Naive thymus-derived CD8-positive, alpha-beta T cell (primary cell): ENCODE results near the gene CHSY1. TPM values are rescaled to one million over a fixed set of nuclear protein-coding genes. Genes with fewer than 3 reads are reported as not detected.
A peak's percentile ranks its signal among the peaks of the same experiment; 100 is the strongest.

Experiments
- ATAC-seq, 2 donors: fragments of 150-1000 bp; cut with Tn5 transposase in 1 of 2; sonication (Bioruptor Pico), chemical (Tn5 transposase) in 1 of 2; 1 replicate in 1 of 2; 2 replicates in 1 of 2; pipeline ENCODE4 v1.10.0; 2021; ENCODE audit warnings: mild to moderate bottlenecking in 2 of 2, moderate library complexity in 2 of 2
- POLR2A ChIA-PET: fragments of 350-600 bp; sonication (Branson Sonifier 250); formaldehyde crosslinking; loops from one replicate; lab custom pipeline; 2021; ENCODE audit warnings: antibody characterized with exemption; lab: Charles Lee
- DNase-seq, 10 donors: peaks; one replicate each; pipeline versions ENCODE4 v3.0.0 to v3.0.0-alpha.2; 2020 to 2022
- H3K27ac Mint-ChIP-seq, 10 donors: one replicate each; pipeline ENCODE4 v1.8.0; 2020 to 2022; ENCODE audit warnings: mild to moderate bottlenecking in 10 of 10, mixed read lengths in 10 of 10, moderate library complexity in 4 of 10, inconsistent platforms in 1 of 10
- H3K27me3 Mint-ChIP-seq, 5 donors: one replicate each; pipeline ENCODE4 v1.8.0; 2021 to 2022; ENCODE audit warnings: mixed read lengths in 5 of 5
- H3K36me3 Mint-ChIP-seq, 3 donors: one replicate each; pipeline ENCODE4 v1.8.0; 2020 to 2022; ENCODE audit warnings: mixed read lengths in 3 of 3, mild to moderate bottlenecking in 2 of 3, inconsistent platforms in 1 of 3
- H3K4me1 Mint-ChIP-seq, 4 donors: one replicate each; pipeline ENCODE4 v1.8.0; 2021 to 2022; ENCODE audit warnings: mixed read lengths in 4 of 4
- H3K4me3 Mint-ChIP-seq, 10 donors: one replicate each; pipeline ENCODE4 v1.8.0; 2020 to 2022; ENCODE audit warnings: mild to moderate bottlenecking in 10 of 10, mixed read lengths in 10 of 10, moderate library complexity in 6 of 10, inconsistent platforms in 1 of 10
- H3K9me3 Mint-ChIP-seq, 9 donors: one replicate each; pipeline ENCODE4 v1.8.0; 2020 to 2022; ENCODE audit warnings: mixed read lengths in 9 of 9, mild to moderate bottlenecking in 3 of 9, inconsistent platforms in 1 of 9, moderate library complexity in 1 of 9
- polyA plus RNA-seq, 3 donors: library from polyadenylated mRNA; unstranded; fragments of 300-500 nt; fragmentation: Illumina TruSeq; gene quantifications; one replicate each; pipeline ENCODE4 v1.2.3, GENCODE V29; 2021
- total RNA-seq, 8 experiments: library from RNA in 2 of 8; stranded (reverse) in 2 of 8; gene quantifications; one replicate each; pipeline ENCODE4 v1.2.3 and lab custom pipeline; 2021 to 2026

The CHSY1 gene
- total and polyA plus RNA-seq, 5 experiments from 2014 or later = 0.96 to 12.9 (median 1.7) TPM

DNA sequence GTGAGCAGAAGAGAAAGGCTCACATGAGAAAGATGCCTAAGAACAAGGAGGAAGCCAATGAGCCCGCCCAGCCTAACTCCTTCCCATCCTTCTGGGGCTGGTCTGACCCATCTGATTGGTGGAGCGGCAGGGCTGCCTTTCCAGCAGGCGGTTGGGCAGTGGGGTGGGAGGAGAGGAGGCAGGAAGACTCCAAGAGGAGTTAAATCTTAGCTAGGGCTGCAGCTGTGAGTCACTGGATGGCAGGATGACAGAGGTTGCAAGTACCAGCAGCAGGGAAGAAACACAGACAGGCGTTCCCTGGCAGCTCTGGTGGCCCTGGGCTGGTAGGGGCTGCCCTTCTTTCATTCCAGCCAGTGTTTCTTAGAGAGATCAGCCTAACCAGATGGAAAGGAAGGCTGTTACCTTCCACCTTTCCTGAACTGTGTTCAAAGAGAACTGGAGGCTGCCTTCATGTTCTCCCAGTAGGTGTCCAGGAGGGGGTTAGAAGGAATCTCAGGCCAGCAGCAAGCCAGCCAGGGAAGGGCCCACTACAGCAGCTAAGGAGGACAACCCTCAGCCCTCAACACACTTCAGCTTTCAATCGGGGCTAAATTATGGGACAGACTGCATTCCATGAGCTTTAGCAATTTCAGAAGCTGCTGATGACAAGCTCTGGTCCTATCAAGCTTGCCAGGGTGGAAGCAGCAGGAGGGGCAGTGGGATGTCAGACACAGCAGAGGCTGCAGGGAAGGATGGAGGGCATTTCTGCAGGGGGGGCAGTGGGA is 50.3 kb downstream of the CHSY1 start:
- H3K4me1 Mint-ChIP-seq = peaks cover 46 to 84% (median 82%) of the 10 kb centered on the region in 4 donors
- ATAC-seq (no peak), DNase-seq (no peak)
- no peaks in the 10 kb centered on the region for H3K9me3 Mint-ChIP-seq
- H3K4me3 Mint-ChIP-seq = peak overlapping the region in 5 of 10 donors; percentile 18 to 52 (median 24)
- peak overlapping the region in 5 of 10 donors; percentile 22 to 67 (median 40) for H3K27ac Mint-ChIP-seq
- POLR2A ChIA-PET = no interaction called here
- H3K36me3 Mint-ChIP-seq = peaks cover 3% of the 10 kb centered on the region in 3 donors
- H3K27me3 Mint-ChIP-seq = no peaks in the 10 kb centered on the region

DNA sequence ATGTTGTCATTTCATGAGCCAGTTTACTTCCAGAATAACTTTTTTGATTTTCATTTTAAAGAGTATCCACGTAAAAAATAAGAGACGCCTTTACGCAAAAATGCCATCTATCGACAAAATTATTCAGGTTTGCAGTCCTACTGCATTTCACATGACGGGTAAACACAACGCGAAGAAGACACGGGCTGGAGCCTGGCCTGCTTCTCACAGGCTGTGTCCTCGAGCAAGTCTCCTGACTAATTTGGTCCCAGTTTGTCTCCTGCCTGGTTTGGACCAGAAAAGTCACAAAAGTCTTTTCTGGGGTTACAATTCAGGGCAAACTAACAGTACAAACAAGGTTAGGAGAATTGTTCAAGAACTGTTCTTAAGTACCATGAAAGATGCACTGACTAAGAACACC is 51.7 kb downstream of the CHSY1 start:
- no peak for DNase-seq
- H3K27me3 Mint-ChIP-seq = no peaks in the 10 kb centered on the region
- POLR2A ChIA-PET = no interaction called here
- peaks cover 39 to 82% (median 79%) of the 10 kb centered on the region in 4 donors for H3K4me1 Mint-ChIP-seq
- H3K27ac Mint-ChIP-seq = peak overlapping the region in 6 of 10 donors; percentile 6 to 86 (median 34)
- peak overlapping the region in 9 of 10 donors; percentile 21 to 64 (median 47) for H3K4me3 Mint-ChIP-seq
- no peaks in the 10 kb centered on the region for H3K36me3 Mint-ChIP-seq
- ATAC-seq = no peak
- H3K9me3 Mint-ChIP-seq = no peaks in the 10 kb centered on the region

DNA sequence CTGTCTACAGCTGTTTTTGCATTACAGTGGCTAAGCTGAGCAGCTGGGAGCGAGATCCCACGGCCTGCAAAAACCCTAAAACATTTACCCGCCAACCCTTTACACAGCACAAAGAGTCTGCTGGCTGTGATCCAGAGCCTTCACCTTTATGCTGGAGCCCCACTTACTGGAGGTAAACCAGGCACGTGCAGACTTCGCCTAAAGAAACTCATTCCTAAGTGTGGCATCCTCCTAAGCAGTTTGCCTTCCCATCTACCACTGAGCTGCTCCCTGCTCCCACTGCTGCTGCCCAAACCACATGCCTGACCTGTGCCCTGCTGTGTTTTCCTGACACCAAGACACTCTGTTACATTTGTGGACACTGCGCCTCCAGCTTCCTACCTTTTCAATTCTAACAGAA is 53.0 kb downstream of the CHSY1 start:
- DNase-seq (no peak), ATAC-seq (no peak)
- Mint-ChIP-seq H3K27me3 (no peaks in the 10 kb centered on the region), H3K9me3 (no peaks in the 10 kb centered on the region), H3K4me1 (peaks cover 43 to 85% (median 83%) of the 10 kb centered on the region in 4 donors), H3K27ac (peak overlapping the region in 4 of 10 donors; percentile 21 to 55 (median 44)), H3K4me3 (peak overlapping the region in 2 of 10 donors; percentile 7 to 63), H3K36me3 (no peaks in the 10 kb centered on the region)
- POLR2A ChIA-PET = no interaction called here

DNA sequence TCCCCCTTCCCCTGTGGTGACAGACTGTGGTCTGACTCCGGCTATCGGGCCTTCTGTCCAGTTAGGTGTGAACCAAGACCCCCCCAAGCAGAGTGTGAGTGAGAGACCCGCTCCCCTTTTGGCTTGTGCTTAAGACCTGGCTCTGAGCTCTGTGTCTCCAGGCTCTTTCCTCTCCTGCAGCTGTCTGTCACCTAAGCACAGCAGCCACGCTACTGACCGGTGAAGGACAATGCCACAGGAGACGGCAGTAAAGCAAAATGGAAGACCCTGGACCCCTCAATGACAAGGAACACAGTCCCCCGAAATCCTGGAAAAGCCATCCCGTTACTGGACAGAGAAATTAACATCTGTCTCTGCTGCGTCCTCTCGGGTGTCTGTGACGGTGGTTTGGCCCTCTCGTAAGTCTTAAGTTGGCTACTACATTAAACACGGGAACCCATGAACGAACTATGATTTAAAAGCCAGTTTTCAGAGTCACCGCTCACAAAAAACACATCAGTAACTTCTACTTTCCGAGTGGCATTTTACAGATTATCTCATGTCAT is 53.7 kb downstream of the CHSY1 start:
- POLR2A ChIA-PET = no interaction called here
- no peaks in the 10 kb centered on the region for H3K27me3 Mint-ChIP-seq
- DNase-seq (no peak), ATAC-seq (no peak)
- no peaks in the 10 kb centered on the region for H3K36me3 Mint-ChIP-seq
- no peak overlapping the region for H3K4me3 Mint-ChIP-seq
- peak overlapping the region in 3 of 10 donors; percentile 22 to 59 (median 36) for H3K27ac Mint-ChIP-seq
- H3K4me1 Mint-ChIP-seq = peaks cover 42 to 85% (median 83%) of the 10 kb centered on the region in 4 donors
- H3K9me3 Mint-ChIP-seq = no peaks in the 10 kb centered on the region

DNA sequence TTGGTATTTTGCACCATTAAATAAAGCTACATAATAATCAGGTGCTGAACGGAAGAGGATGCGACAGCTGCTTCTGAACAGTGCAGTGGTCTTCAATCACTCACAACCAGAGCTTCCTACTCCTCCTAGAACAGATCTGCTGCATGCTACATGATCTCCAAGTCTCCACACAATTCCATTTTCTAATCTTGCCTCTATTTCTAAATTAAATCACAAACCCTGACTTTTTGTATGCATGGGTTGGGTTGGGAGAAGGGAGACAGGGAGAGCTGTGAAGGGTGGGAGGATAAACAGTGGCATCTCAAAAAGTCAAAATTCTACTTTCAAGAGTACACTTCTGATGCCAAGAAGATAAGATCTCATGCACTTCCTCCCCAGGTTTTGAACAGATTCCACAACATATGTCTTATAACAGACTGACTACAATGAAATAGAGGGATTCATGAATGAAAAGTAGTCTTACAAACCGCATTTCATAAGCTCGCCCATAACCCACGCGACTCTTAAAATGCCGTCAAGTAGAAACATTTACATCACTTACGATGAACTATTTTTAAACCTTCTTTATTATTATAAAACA is 57.2 kb downstream of the CHSY1 start:
- ATAC-seq = peak; percentile 68 to 80
- peak overlapping the region; percentile 21 to 79 (median 64) for H3K4me3 Mint-ChIP-seq
- H3K27ac Mint-ChIP-seq = peak overlapping the region in 9 of 10 donors; percentile 1 to 77 (median 35)
- POLR2A ChIA-PET = interaction anchor here (0.9 kb wide), 1 partner anchor 66 kb away, joined by 3 read pairs; no protein-coding TSS in a partner anchor
- peaks cover 29 to 80% (median 76%) of the 10 kb centered on the region in 4 donors for H3K4me1 Mint-ChIP-seq
- DNase-seq = peak in 3 of 10 donors; percentile 20 to 21 (median 20)
- H3K27me3 Mint-ChIP-seq = no peaks in the 10 kb centered on the region
- no peaks in the 10 kb centered on the region for H3K36me3 Mint-ChIP-seq
- no peaks in the 10 kb centered on the region for H3K9me3 Mint-ChIP-seq

DNA sequence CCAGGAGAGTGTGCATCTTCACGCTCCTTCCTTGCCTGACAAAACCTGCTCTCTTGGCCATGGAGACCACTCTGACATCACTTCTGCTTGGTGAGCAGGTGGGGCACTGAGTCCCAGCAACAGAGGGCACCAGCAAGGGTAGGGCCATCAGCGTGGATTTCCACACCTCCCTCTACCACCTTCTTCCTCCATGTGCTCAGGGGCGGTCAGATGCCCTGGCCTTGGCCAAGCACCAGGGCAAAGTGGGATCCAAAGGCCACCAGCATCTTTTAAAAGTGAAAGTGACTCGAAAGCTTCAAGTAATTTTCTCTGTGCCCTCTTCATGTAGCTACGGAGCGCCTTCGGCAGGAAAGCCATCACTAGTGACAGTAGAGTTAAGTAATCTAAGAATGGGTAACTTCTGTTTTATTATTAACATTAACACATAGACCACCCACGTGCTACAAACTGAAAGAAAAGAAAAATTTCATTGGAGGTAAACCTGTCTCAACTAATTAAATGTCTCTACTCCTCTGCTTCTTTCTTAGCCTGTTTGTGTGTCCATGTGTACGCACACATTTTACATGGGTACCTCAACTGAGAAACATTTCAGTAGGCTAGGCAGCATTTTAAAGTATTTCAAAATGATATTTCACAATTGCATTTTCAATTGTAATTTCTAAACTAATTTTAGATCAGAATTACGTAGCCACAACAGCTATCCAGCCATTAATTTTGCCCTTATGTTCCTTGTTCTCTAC is 57.9 kb downstream of the CHSY1 start:
- Mint-ChIP-seq H3K4me3 (peak overlapping the region in 9 of 10 donors; percentile 35 to 79 (median 69)), H3K27ac (peak overlapping the region in 7 of 10 donors; percentile 1 to 79 (median 43))

DNA sequence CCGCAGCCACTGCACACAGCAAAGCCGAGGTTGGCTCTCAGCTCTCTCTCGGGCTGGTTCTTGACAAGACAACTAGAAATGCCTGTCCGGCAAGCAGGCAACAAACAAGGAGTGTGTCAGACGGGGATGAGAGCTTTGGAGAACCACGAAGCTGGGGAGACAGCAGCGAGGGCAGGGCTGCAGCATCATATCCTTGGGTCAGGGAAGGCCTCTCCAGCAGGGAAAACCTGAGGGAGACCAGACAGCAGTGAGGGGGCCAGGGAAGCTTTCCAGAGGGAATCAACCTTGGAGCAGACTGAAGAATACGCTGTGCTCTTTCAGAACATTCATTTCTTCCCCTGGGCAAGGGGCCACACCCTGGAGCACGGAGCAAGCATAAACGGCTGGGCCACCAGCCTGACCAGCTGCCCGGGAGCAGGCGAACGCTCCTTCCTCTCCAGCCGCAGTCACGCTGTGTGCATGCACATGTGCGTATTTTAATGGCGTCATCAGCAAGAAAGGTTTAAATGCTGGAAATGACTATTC is 58.7 kb downstream of the CHSY1 start:
- peak overlapping the region in 2 of 10 donors; percentile 36 to 65 for H3K27ac Mint-ChIP-seq
- ATAC-seq = no peak
- DNase-seq = no peak
- H3K36me3 Mint-ChIP-seq = no peaks in the 10 kb centered on the region
- peak overlapping the region in 4 of 10 donors; percentile 5 to 18 (median 8) for H3K4me3 Mint-ChIP-seq
- no peaks in the 10 kb centered on the region for H3K9me3 Mint-ChIP-seq
- H3K27me3 Mint-ChIP-seq = no peaks in the 10 kb centered on the region
- H3K4me1 Mint-ChIP-seq = peaks cover 32 to 76% (median 71%) of the 10 kb centered on the region in 4 donors
- POLR2A ChIA-PET = no interaction called here

More for the DNA sequence above, 57.9 kb downstream of the CHSY1 start:
- ATAC-seq (no peak), DNase-seq (no peak)
- POLR2A ChIA-PET = interaction anchor here (0.9 kb wide), 1 partner anchor 66 kb away, joined by 3 read pairs; no protein-coding TSS in a partner anchor
- H3K27me3 Mint-ChIP-seq = no peaks in the 10 kb centered on the region
- H3K4me1 Mint-ChIP-seq = peaks cover 31 to 78% (median 74%) of the 10 kb centered on the region in 4 donors
- no peaks in the 10 kb centered on the region for H3K36me3 Mint-ChIP-seq
- no peaks in the 10 kb centered on the region for H3K9me3 Mint-ChIP-seq

DNA sequence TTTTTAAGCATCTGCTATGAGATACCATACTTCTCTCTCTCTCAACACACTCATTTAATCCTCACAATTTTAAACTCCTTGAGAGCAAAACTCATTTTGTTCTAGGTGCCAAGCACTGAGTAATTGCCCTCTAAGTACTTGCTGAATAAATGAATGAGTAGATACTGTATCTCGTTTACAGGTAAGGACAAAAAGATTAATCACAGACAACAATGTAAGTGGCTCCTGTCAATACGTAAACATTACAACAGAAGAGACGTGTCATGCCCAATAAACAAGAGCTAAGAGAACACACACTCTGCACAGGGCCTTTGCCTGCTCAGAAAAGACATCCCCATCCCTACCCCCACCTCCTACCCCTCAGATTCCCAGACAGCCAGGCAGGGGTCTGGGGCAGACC is 59.8 kb downstream of the CHSY1 start:
- Mint-ChIP-seq H3K27ac (peak overlapping the region in 6 of 10 donors; percentile 25 to 86 (median 56)), H3K4me3 (no peak overlapping the region)
- ATAC-seq = no peak

DNA sequence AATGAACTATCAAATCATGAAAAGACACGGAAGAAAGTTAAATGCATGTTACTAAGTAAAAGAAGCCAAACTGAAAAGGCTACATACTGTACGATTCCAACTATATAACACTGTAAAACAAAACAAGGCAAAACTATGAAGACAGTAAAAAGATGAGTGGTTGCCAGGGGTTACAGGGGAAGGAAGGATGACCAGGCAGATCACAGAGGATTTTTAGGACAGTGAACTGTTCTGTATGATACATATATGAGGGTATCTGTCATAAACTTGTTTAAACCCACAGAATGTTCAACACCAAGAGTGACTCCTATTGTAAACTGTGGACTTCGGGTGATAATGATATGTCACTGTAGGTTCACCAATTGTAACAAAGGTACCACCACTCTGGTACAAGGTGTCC is 60.6 kb downstream of the CHSY1 start:
- H3K27me3 Mint-ChIP-seq = no peaks in the 10 kb centered on the region
- peaks cover 36 to 73% (median 69%) of the 10 kb centered on the region in 4 donors for H3K4me1 Mint-ChIP-seq
- H3K36me3 Mint-ChIP-seq = peaks cover 0 to 5% (median 0%) of the 10 kb centered on the region in 3 donors
- no peaks in the 10 kb centered on the region for H3K9me3 Mint-ChIP-seq
- POLR2A ChIA-PET = no interaction called here
- DNase-seq (no peak), ATAC-seq (no peak)
- peak overlapping the region in 2 of 10 donors; percentile 43 to 48 for H3K27ac Mint-ChIP-seq
- no peak overlapping the region for H3K4me3 Mint-ChIP-seq

More for the DNA sequence above, 59.8 kb downstream of the CHSY1 start:
- POLR2A ChIA-PET = no interaction called here
- Mint-ChIP-seq H3K36me3 (peaks cover 0 to 5% (median 0%) of the 10 kb centered on the region in 3 donors), H3K9me3 (no peaks in the 10 kb centered on the region), H3K27me3 (no peaks in the 10 kb centered on the region), H3K4me1 (peaks cover 36 to 77% (median 74%) of the 10 kb centered on the region in 4 donors)
- no peak for DNase-seq

DNA sequence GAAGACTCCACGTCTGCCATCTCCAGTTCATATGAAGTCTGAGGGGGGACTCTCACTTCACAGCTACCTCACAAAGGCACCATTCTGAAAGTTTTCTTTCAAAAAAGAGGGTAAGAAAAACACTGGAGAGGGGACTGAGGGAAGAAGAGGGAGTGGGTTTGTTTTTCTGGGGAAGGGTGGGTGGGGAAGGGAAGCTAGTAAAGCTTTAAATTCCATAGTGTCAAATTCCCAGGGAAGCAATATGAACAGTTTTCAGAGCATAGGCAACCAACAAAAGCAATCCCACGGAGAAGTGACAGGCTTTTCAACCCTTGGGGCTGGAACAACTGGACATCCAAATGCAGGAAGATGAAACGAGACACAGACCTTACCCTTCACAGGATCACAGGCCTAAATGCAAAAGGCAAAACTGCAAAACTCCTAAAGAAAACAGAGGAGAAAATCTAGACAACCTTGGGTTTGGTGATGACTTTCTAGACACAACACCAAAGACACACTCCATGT is 61.7 kb downstream of the CHSY1 start:
- Mint-ChIP-seq H3K27ac (no peak overlapping the region), H3K9me3 (no peaks in the 10 kb centered on the region), H3K4me3 (no peak overlapping the region), H3K27me3 (no peaks in the 10 kb centered on the region), H3K36me3 (peaks cover 0 to 5% (median 2%) of the 10 kb centered on the region in 3 donors), H3K4me1 (peaks cover 33 to 66% (median 61%) of the 10 kb centered on the region in 4 donors)
- POLR2A ChIA-PET = no interaction called here
- no peak for ATAC-seq
- no peak for DNase-seq

DNA sequence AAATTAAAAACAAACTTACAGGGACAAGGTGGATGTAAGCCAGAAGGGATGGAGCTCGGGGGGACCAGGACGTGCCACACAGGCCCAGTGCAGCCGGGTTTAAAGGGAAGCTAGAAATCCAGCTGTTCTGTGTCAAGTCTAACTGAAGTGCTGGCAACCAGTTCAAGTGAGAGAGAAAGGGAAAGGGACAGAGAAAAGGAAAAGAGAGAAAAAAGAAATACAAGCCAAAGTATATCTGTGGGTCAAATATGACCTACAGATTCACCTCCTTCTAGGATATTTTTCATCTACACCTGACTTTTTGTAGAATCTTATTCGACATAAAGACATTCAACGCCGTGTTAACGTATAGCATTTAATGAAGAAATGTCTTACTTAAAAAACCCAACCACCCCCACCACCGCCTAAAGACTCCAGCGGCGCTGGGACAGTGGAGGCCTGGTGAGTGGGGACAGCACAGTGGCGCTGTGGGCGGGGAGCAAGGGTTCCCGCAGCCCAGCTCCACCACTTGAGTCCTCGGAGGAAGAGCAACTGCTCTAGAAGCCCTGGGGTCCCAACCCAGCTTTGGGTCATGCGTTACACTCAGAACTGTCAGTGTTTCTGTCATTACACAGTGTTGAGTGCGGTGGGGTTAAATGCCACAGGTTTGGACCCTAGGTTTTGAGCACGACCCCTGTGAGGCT is 62.3 kb downstream of the CHSY1 start:
- Mint-ChIP-seq H3K4me3 (no peak overlapping the region), H3K36me3 (peaks cover 0 to 5% (median 2%) of the 10 kb centered on the region in 3 donors), H3K9me3 (no peaks in the 10 kb centered on the region), H3K27ac (peak overlapping the region in 4 of 10 donors; percentile 8 to 41 (median 34)), H3K27me3 (no peaks in the 10 kb centered on the region), H3K4me1 (peaks cover 31 to 63% (median 58%) of the 10 kb centered on the region in 4 donors)
- no peak for DNase-seq
- POLR2A ChIA-PET = no interaction called here
- no peak for ATAC-seq
